K562 (cell line): Measurements from ENCODE around the gene LCNL1. TPM values are rescaled to one million over a fixed set of nuclear protein-coding genes. Genes with fewer than 3 reads are reported as not detected.

Experiments
- ELK3 ChIP-seq: fragments of 450-650 bp; formaldehyde crosslinking; IDR thresholded peaks from 2 replicates; pipeline ENCODE4 v1.4.0; 2020; ENCODE audit warnings: mild to moderate bottlenecking
- EP300 ChIP-seq: IDR thresholded peaks from 2 replicates; pipeline ENCODE4 v1.6.1; 2012; ENCODE audit warnings: low read length, improper control_type of control experiment
- HDAC6 ChIP-seq: IDR thresholded peaks from 2 replicates; pipeline ENCODE4 v1.6.1; 2012; ENCODE audit warnings: low read depth, mild to moderate bottlenecking, control low read depth, inconsistent platforms, low read length, moderate library complexity
- MAFK ChIP-seq: IDR thresholded peaks from 2 replicates; pipeline ENCODE4 v1.6.1; 2011; ENCODE audit warnings: low read length, improper control_type of control experiment
- NCOR1 ChIP-seq: fragments of 450-650 bp; IDR thresholded peaks from 2 replicates; pipeline ENCODE4 v1.6.1; 2016; ENCODE audit warnings: mild to moderate bottlenecking, moderate library complexity
- PRDM10 ChIP-seq: fragments of 450-650 bp; IDR thresholded peaks from 2 replicates; pipeline ENCODE4 v1.6.1; 2018; ENCODE audit not compliant: partially characterized antibody
- TAF1 ChIP-seq: IDR thresholded peaks from 2 replicates; pipeline ENCODE4 v1.6.1; 2011; ENCODE audit warnings: mild to moderate bottlenecking, low read length, moderate library complexity; ENCODE audit not compliant: insufficient read depth, control insufficient read depth, severe bottlenecking; ENCODE audit errors: extremely low read depth
- TEAD1 ChIP-seq, 2 experiments: fragments of 450-650 bp in 1 of 2; sonication (generic) in 1 of 2; formaldehyde crosslinking; IDR thresholded peaks; 2 replicates each; pipeline versions ENCODE4 v1.4.0 to v1.8.0; 2020 to 2022; ENCODE audit warnings: mild to moderate bottlenecking in 2 of 2, missing genetic modification reagents in 1 of 2
- TFAP4 ChIP-seq: sonication (generic); formaldehyde crosslinking; IDR thresholded peaks from 2 replicates; pipeline ENCODE4 v1.8.0; 2022; ENCODE audit warnings: missing genetic modification reagents, mild to moderate bottlenecking, moderate library complexity, borderline replicate concordance
- TFE3 ChIP-seq: fragments of 450-650 bp; formaldehyde crosslinking; IDR thresholded peaks from 2 replicates; pipeline ENCODE4 v1.4.0; 2020; ENCODE audit warnings: mild to moderate bottlenecking, mixed read lengths
- ZBTB11 ChIP-seq, 3 experiments: fragments of 200-800 bp in 1 of 3; fragments of 250-450 bp in 1 of 3; fragments of 450-650 bp in 1 of 3; sonication (Bioruptor Pico) in 1 of 3; sonication (Bioruptor generic) in 1 of 3; formaldehyde crosslinking in 1 of 3; IDR thresholded peaks; 2 replicates each; pipeline versions ENCODE4 v1.6.1 to v1.8.0; 2016 to 2022; ENCODE audit warnings: mild to moderate bottlenecking in 2 of 3, missing genetic modification characterization in 2 of 3, missing compliant biosample characterization in 1 of 3, moderate library complexity in 1 of 3
- ZKSCAN8 ChIP-seq: fragments of 200-800 bp; sonication (Bioruptor generic); IDR thresholded peaks from 2 replicates; pipeline ENCODE4 v1.6.1; 2016; ENCODE audit warnings: missing genetic modification characterization, missing compliant biosample characterization
- ZNF277 ChIP-seq: fragments of 250-450 bp; sonication (Bioruptor Pico); IDR thresholded peaks from 2 replicates; pipeline ENCODE4 v1.8.0; 2022; ENCODE audit warnings: inconsistent platforms, mild to moderate bottlenecking, moderate library complexity, borderline replicate concordance
- polyA plus RNA-seq, 8 experiments: library from polyadenylated mRNA; depleted of rRNA in 4 of 8; stranded (reverse) in 5 of 8; unstranded in 3 of 8; fragments of >200 nt; fragmentation: Nextera tagmentation in 2 of 8; fragmentation: Illumina TruSeq in 1 of 8; extraction: Ambion mirVana in 2 of 8; extraction: Trizol in 1 of 8; gene quantifications; 2 replicates each; pipeline versions ENCODE4 v1.2.1 to v1.2.3, GENCODE V29; 2011 to 2014; ENCODE audit warnings: inconsistent platforms in 1 of 8, missing spikeins in 1 of 8
- total RNA-seq, 7 experiments: library from RNA; depleted of rRNA in 6 of 7; stranded (reverse); fragments of >200 nt in 6 of 7; fragmentation: Illumina TruSeq in 2 of 7; extraction: Trizol in 2 of 7; gene quantifications; 2 replicates each; pipeline versions ENCODE4 v1.2.1 to v1.2.3, GENCODE V29; 2011 to 2021; ENCODE audit warnings: low replicate concordance in 1 of 7

Gene LCNL1
- total and polyA plus RNA-seq, 9 of the 15 experiments (the other 6 are each of a cell fraction or from before 2014, with no cell fraction given): 0.04 to 0.16 (median 0.04) TPM; not detected in 4

- TF ChIP-seq ZKSCAN8 (CRISPR knock-in tag) (no peak), ZNF277 (CRISPR knock-in tag) (no peak), TAF1 (no peak), HDAC6 (no peak), ELK3 (CRISPR knock-in tag) (no peak), TFE3 (CRISPR knock-in tag) (no peak), NCOR1 (no peak), TEAD1 (CRISPR knock-in tag; IDR thresholded peaks at IDR 0.05) (peak in 1 of 2 experiments; percentile 60; a peak in 1 of 4 replicates), MAFK (peak; percentile 23; the same call in 1 of the 2 replicates), TFAP4 (CRISPR knock-in tag) (peak; percentile 77; the same call in 1 of the 2 replicates), EP300 (no peak), ZBTB11 (CRISPR knock-in tag; IDR thresholded peaks at IDR 0.05) (no peak), PRDM10 (peak; percentile 68)
These were observed 39.3 kb downstream of the LCNL1 start (continued) for GRCh38 chr9:137021979-137022661.
